ENCODE measurements around the gene TNFSF9.
"Not testable (repeated sequence)": the region's sequence is repeated elsewhere in the genome, so short reads cannot be mapped to it uniquely, and the experiment has no call there.

Gene TNFSF9

GRCh38 chr19:6543866-6544347 lies 13.1 kb downstream of the TNFSF9 start:
- DNase-seq (ENCODE audit: low spot score) = peak; percentile 50
- in situ Hi-C loops (cut with MboI; ENCODE audit: low sequenced_read_pairs, unreplicated experiment) = no loop called here
- TF ChIP-seq, protein P1, sequence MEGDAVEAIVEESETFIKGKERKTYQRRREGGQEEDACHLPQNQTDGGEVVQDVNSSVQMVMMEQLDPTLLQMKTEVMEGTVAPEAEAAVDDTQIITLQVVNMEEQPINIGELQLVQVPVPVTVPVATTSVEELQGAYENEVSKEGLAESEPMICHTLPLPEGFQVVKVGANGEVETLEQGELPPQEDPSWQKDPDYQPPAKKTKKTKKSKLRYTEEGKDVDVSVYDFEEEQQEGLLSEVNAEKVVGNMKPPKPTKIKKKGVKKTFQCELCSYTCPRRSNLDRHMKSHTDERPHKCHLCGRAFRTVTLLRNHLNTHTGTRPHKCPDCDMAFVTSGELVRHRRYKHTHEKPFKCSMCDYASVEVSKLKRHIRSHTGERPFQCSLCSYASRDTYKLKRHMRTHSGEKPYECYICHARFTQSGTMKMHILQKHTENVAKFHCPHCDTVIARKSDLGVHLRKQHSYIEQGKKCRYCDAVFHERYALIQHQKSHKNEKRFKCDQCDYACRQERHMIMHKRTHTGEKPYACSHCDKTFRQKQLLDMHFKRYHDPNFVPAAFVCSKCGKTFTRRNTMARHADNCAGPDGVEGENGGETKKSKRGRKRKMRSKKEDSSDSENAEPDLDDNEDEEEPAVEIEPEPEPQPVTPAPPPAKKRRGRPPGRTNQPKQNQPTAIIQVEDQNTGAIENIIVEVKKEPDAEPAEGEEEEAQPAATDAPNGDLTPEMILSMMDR (IDR thresholded peaks at IDR 0.05; ENCODE audit: borderline replicate concordance, control extremely low read depth, extremely low read depth, insufficient read depth, missing control alignments) = no peak

DNA sequence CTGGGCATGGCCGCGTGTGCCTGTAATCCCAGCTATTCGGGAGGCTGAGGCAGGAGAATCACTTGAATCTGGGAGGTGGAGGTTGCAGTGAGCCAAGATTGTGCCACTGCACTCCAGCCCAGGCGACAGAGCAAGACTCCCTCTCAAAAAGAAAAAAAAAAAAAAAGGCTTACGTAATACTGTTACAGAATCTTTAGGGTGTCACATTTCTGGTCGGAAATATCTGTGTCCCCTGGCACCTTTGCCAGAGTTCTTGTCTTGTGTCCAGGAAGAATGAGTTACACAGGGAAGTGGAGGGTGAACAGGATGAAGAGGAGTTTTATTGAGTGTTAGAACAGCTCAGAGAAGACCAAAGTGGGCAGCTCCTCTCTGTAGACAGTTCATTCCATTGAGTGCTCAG lies 19.9 kb downstream of the TNFSF9 start:
- DNase-seq (ENCODE audit: low spot score); in situ Hi-C loops (cut with MboI; ENCODE audit: low sequenced_read_pairs, unreplicated experiment): not testable (repeated sequence)

- in situ Hi-C loops (cut with MboI; ENCODE audit: low sequenced_read_pairs, unreplicated experiment) = no loop called here
These were observed 20.3 kb downstream of the TNFSF9 start for GRCh38 chr19:6551091-6551490.

GRCh38 chr19:6551607-6552450 lies 21.0 kb downstream of the TNFSF9 start:
- peak; percentile 90 for DNase-seq (ENCODE audit: low spot score)
- TF ChIP-seq, protein P1 (IDR thresholded peaks at IDR 0.05; ENCODE audit: borderline replicate concordance, control extremely low read depth, extremely low read depth, insufficient read depth, missing control alignments) = peak; percentile 46

More at GRCh38 chr19:6551091-6551490, 20.3 kb downstream of the TNFSF9 start:
- no peak for DNase-seq (ENCODE audit: low spot score)
- TF ChIP-seq, protein P1 (IDR thresholded peaks at IDR 0.05; ENCODE audit: borderline replicate concordance, control extremely low read depth, extremely low read depth, insufficient read depth, missing control alignments) = no peak

DNA sequence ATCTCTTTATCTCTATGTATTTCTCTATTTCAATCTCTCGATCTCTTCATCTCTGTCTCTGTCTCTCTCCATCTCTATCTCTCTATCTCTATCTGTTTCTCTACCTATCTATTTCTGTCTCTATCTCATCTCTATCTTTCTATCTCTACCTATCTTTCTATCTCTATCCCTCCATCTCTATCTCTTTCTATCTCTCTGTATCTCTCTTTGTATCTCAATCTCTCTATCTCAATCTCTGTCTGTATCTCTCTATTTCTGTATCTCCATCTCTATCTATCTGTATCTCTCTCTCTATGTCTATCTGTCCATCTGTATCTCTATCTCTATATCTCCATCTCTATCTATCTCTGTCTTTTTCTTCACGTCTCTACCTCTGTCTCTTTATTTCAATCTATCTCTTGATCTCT lies 25.2 kb downstream of the TNFSF9 start:
- no peak for DNase-seq (ENCODE audit: low spot score)
- in situ Hi-C loops (cut with MboI; ENCODE audit: low sequenced_read_pairs, unreplicated experiment) = no loop called here
- TF ChIP-seq, protein P1 (IDR thresholded peaks at IDR 0.05; ENCODE audit: borderline replicate concordance, control extremely low read depth, extremely low read depth, insufficient read depth, missing control alignments) = no peak

More at GRCh38 chr19:6551607-6552450, 21.0 kb downstream of the TNFSF9 start:
- in situ Hi-C loops (cut with MboI; ENCODE audit: low sequenced_read_pairs, unreplicated experiment) = no loop called here

- TF ChIP-seq, protein P1 (IDR thresholded peaks at IDR 0.05; ENCODE audit: borderline replicate concordance, control extremely low read depth, extremely low read depth, insufficient read depth, missing control alignments) = no peak
- no peak for DNase-seq (ENCODE audit: low spot score)
- in situ Hi-C loops (cut with MboI; ENCODE audit: low sequenced_read_pairs, unreplicated experiment) = no loop called here
These were observed 25.8 kb downstream of the TNFSF9 start for GRCh38 chr19:6556480-6557195.

- in situ Hi-C loops (cut with MboI; ENCODE audit: low sequenced_read_pairs, unreplicated experiment); DNase-seq (ENCODE audit: low spot score): not testable (repeated sequence)
These were observed 31.6 kb downstream of the TNFSF9 start for GRCh38 chr19:6562437-6562836.
